ENCODE measurements around the gene OR2M5.

DNA sequence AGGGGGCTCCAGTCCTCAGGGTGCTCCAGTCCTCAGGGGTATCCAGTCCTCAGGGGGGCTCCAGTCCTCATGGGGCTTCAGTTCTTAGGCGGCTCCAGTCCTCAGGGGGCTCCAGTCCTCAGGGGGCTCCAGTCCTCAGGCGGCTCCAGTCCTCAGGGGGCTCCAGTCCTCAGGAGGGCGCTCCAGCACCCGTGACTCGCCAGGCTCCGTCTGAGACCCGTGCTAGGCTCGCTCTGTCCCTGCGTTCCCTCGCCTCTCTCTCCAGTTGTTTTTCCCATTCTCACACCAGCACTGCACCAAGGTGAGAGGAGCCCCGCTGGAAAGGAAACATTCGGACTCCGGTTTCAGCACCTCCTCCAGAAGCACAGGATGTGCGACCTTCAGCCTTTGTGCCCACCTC is 20.2 kb downstream of the OR2M5 start:
- TF ChIP-seq, protein P1, sequence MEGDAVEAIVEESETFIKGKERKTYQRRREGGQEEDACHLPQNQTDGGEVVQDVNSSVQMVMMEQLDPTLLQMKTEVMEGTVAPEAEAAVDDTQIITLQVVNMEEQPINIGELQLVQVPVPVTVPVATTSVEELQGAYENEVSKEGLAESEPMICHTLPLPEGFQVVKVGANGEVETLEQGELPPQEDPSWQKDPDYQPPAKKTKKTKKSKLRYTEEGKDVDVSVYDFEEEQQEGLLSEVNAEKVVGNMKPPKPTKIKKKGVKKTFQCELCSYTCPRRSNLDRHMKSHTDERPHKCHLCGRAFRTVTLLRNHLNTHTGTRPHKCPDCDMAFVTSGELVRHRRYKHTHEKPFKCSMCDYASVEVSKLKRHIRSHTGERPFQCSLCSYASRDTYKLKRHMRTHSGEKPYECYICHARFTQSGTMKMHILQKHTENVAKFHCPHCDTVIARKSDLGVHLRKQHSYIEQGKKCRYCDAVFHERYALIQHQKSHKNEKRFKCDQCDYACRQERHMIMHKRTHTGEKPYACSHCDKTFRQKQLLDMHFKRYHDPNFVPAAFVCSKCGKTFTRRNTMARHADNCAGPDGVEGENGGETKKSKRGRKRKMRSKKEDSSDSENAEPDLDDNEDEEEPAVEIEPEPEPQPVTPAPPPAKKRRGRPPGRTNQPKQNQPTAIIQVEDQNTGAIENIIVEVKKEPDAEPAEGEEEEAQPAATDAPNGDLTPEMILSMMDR (conservative IDR thresholded peaks at IDR 0.05 in 1 of 2, IDR thresholded peaks at IDR 0.05 in 1 of 2; ENCODE audit: low read depth in 1 of 2, low read length in 2 of 2) = no peak
- TF ChIP-seq EZH2 (IDR thresholded peaks at IDR 0.05; ENCODE audit: low read length, missing control alignments) = no peak

Data from fibroblast of lung (primary cell).